RWPE1 (cell line): Measurements from ENCODE around the gene TRAPPC10.

Source experiments
- CTCF ChIA-PET: fragments of 350-600 bp; sonication (Branson Sonifier 250); formaldehyde crosslinking; extraction: SDS; loops from one replicate; lab custom pipeline; 2021; lab: Yijun Ruan, JAX
- POLR2A ChIA-PET: fragments of 400-600 bp; formaldehyde crosslinking; extraction: SDS; loops from one replicate; lab custom pipeline; 2020; ENCODE audit warnings: antibody characterized with exemption; ENCODE audit not compliant: low non-redundant PET; lab: Yijun Ruan, JAX
- DNase-seq: peaks from one replicate; pipeline ENCODE4 v3.0.0; 2012; ENCODE audit warnings: low spot score
- H3K27ac ChIP-seq: fragments of 450-650 bp; 2 replicates; pipeline ENCODE4 v1.5.1; 2017
- TF ChIP-seq, protein P1 (sequence below): fragments of 450-650 bp; conservative IDR thresholded peaks from 2 replicates; pipeline ENCODE4 v1.5.1; 2017; ENCODE audit warnings: low read depth, mild to moderate bottlenecking

TRAPPC10 gene, protein sequence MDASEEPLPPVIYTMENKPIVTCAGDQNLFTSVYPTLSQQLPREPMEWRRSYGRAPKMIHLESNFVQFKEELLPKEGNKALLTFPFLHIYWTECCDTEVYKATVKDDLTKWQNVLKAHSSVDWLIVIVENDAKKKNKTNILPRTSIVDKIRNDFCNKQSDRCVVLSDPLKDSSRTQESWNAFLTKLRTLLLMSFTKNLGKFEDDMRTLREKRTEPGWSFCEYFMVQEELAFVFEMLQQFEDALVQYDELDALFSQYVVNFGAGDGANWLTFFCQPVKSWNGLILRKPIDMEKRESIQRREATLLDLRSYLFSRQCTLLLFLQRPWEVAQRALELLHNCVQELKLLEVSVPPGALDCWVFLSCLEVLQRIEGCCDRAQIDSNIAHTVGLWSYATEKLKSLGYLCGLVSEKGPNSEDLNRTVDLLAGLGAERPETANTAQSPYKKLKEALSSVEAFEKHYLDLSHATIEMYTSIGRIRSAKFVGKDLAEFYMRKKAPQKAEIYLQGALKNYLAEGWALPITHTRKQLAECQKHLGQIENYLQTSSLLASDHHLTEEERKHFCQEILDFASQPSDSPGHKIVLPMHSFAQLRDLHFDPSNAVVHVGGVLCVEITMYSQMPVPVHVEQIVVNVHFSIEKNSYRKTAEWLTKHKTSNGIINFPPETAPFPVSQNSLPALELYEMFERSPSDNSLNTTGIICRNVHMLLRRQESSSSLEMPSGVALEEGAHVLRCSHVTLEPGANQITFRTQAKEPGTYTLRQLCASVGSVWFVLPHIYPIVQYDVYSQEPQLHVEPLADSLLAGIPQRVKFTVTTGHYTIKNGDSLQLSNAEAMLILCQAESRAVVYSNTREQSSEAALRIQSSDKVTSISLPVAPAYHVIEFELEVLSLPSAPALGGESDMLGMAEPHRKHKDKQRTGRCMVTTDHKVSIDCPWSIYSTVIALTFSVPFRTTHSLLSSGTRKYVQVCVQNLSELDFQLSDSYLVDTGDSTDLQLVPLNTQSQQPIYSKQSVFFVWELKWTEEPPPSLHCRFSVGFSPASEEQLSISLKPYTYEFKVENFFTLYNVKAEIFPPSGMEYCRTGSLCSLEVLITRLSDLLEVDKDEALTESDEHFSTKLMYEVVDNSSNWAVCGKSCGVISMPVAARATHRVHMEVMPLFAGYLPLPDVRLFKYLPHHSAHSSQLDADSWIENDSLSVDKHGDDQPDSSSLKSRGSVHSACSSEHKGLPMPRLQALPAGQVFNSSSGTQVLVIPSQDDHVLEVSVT

DNA sequence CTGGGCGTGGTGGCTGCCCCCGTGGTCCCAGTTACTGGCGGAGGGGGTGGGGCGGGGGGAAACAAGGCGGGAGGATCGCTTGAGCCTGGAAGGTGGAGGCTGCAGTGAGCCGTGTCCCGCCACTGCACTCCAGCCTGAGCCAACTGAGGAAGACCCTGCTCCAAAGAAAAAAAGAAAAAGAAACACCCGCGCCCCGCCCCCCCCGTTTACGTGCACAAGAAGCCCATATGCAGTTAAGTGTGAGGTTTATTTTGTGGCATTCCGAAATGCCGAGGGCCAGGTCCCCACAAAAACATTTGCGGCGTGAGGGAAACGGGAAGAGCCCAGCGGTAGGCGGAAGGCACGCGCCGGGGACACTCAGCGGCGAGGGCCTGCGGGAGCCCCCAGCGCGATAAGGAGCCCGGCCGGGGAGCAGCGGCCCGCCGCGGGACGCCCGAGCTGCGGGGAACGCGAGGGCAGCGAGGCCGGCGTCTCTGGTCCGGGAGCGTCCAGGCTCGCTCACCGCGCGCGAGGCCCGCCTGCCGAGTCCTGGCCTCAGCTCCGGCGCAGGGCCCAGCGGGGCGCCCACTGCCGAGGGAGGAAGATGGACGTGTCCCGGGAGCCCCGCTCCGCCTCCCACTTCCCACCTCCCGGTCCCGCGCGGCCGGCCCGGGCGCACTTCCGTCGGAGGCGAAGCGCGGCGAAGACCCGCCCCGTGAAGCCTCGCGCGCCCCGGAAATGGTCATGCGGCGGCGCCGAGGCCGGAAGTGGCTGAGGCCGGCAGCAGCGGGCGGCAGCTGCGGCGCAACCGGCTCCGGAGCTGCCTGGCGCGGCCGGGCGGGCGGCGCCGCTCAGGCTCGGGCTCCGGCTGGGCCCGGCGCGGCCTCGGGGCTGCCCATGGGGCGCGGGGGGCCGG, at the start of gene TRAPPC10:
TSS of gene TRAPPC10 (plus strand) at position 731 of the 895 bp plus-strand sequence. CDS start 185 bp downstream, outside the sequence.
- DNase-seq = peak; percentile 75
- H3K27ac ChIP-seq = peak within 1 kb of the TSS; percentile 88
- TF ChIP-seq, protein P1, sequence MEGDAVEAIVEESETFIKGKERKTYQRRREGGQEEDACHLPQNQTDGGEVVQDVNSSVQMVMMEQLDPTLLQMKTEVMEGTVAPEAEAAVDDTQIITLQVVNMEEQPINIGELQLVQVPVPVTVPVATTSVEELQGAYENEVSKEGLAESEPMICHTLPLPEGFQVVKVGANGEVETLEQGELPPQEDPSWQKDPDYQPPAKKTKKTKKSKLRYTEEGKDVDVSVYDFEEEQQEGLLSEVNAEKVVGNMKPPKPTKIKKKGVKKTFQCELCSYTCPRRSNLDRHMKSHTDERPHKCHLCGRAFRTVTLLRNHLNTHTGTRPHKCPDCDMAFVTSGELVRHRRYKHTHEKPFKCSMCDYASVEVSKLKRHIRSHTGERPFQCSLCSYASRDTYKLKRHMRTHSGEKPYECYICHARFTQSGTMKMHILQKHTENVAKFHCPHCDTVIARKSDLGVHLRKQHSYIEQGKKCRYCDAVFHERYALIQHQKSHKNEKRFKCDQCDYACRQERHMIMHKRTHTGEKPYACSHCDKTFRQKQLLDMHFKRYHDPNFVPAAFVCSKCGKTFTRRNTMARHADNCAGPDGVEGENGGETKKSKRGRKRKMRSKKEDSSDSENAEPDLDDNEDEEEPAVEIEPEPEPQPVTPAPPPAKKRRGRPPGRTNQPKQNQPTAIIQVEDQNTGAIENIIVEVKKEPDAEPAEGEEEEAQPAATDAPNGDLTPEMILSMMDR = no peak
- POLR2A ChIA-PET = interaction anchor here (0.6 kb wide), 2 partner anchors 28 to 201 kb away, joined by 6 to 10 read pairs; no protein-coding TSS in a partner anchor
- CTCF ChIA-PET = interaction anchor here (0.7 kb wide), 1 partner anchor 60 kb away, joined by 3 read pairs; no protein-coding TSS in a partner anchor

GRCh38 chr21:43965911-43966585, 46.1 kb upstream of the TRAPPC10 start:
- TF ChIP-seq, protein P1 = no peak
- POLR2A ChIA-PET = interaction anchor here (0.6 kb wide), 1 partner anchor 11 kb away, joined by 4 read pairs; no protein-coding TSS in a partner anchor
- DNase-seq = no peak
- CTCF ChIA-PET = interaction anchor here (0.7 kb wide), 1 partner anchor 13 kb away, joined by 3 read pairs; no protein-coding TSS in a partner anchor
- H3K27ac ChIP-seq = no peak overlapping the region

DNA sequence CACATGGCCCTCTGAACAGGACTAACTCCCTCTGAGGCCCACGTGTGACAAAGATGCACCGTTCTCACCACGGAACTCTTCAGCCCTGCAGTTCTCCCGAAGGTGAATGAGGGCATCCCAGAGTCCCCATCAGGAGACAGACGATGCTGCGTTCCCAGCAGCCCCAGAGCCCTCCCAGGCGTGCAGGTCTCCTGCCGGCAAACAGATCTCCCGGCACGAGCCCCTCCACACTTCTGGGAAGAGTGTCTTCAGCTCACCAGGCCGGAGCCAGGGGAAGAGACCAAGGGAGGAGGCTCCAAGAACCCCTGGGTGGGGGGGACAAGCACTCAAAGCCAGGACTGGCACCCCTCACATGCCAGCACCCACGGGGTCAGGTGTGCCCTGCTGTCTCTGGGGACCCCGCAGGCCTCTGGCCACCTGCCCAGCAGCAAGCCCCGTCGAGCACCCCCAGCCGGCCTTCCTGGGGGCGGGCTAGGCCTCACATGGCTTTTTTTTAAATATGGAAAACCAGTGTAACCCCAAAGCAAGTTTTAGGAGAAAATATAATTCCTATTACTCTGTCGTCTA, 45.1 kb upstream of the TRAPPC10 start:
- 0 out of 2 replicates have a peak overlapping the region, but pooled peaks have one; percentile 5 for H3K27ac ChIP-seq
- TF ChIP-seq, protein P1 = no peak
- ChIA-PET CTCF (interaction anchor here (0.6 kb wide), 1 partner anchor 171 kb away, joined by 3 read pairs; no protein-coding TSS in a partner anchor), POLR2A (no interaction called here)
- no peak for DNase-seq

- no peak for DNase-seq
- no peak overlapping the region for H3K27ac ChIP-seq
- CTCF ChIA-PET = no interaction called here
- TF ChIP-seq, protein P1 = no peak
- POLR2A ChIA-PET = no interaction called here
These were observed 44.1 kb upstream of the TRAPPC10 start for GRCh38 chr21:43967981-43968380.

DNA sequence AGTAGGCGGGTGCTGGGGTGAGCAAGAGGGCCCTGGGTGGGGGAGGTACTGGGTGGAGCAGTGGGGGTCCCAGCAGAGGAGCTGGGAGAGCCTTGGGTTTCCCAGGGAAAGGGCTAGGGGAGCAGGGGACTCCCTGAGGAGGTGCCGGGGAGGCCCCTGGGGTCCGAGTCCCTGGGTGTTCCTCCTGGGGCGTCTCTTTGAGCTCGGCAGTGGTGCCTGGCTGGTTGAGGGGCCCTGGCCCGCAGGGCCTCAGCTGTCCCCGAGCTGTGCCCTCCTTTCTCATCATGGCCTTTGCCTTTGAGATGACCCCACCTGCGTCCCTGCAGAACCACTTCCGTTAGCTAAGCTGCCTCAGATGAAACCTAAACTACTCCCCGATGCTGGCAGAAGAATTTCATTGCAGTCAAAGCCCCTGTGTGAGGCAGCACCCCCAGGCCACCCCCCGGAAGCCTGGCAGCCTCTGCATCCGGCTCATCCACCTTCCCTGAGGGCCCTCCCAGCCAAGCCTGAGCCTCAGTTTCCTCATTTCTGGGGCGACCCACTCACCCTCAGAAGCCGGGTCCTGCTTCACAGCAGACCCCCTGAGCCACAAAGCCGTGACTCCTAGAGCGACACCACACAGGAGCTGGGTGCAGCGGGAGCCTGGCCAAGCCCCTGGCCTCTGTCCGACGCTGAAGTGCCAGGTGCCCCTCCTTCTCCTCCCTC, 43.5 kb upstream of the TRAPPC10 start:
- POLR2A ChIA-PET = no interaction called here
- H3K27ac ChIP-seq = no peak overlapping the region
- TF ChIP-seq, protein P1 = no peak
- CTCF ChIA-PET = no interaction called here
- no peak for DNase-seq
